ENCODE data around the gene CRYBB2. TPM values are rescaled to one million over a fixed set of nuclear protein-coding genes. Genes with fewer than 3 reads are reported as not detected.

Gene CRYBB2
- total RNA-seq, 4 donors from 2014 or later = 1.6 to 9.9 (median 2.7) TPM; not detected in 1

- TF ChIP-seq CTCF (IDR thresholded peaks at IDR 0.05) = no peak
- TF ChIP-seq POLR2A (IDR thresholded peaks at IDR 0.05) = no peak
- no peak overlapping the region for H3K4me3 ChIP-seq
Measured at GRCh38 chr22:25182131-25183110, 37.0 kb upstream of the CRYBB2 start.

GRCh38 chr22:25183949-25184619 lies 35.4 kb upstream of the CRYBB2 start:
- Histone ChIP-seq H3K27ac (no peak overlapping the region), H3K36me3 (peaks cover 0 to 61% (median 0%) of the 10 kb centered on the region in 3 donors), H3K4me1 (no peaks in the 10 kb centered on the region), H3K9me3 (peaks cover 0 to 4% (median 0%) of the 10 kb centered on the region in 4 donors), H3K4me3 (no peak overlapping the region), H3K27me3 (no peaks in the 10 kb centered on the region)
- no peak for DNase-seq
- no peak for TF ChIP-seq CTCF (IDR thresholded peaks at IDR 0.05)
- TF ChIP-seq POLR2A (IDR thresholded peaks at IDR 0.05) = no peak

More at GRCh38 chr22:25182131-25183110, 37.0 kb upstream of the CRYBB2 start:
- DNase-seq = no peak
- Histone ChIP-seq H3K4me1 (no peaks in the 10 kb centered on the region), H3K27ac (no peak overlapping the region), H3K27me3 (no peaks in the 10 kb centered on the region), H3K9me3 (peaks cover 0 to 4% (median 0%) of the 10 kb centered on the region in 4 donors), H3K36me3 (peaks cover 0 to 76% (median 0%) of the 10 kb centered on the region in 3 donors)

DNA sequence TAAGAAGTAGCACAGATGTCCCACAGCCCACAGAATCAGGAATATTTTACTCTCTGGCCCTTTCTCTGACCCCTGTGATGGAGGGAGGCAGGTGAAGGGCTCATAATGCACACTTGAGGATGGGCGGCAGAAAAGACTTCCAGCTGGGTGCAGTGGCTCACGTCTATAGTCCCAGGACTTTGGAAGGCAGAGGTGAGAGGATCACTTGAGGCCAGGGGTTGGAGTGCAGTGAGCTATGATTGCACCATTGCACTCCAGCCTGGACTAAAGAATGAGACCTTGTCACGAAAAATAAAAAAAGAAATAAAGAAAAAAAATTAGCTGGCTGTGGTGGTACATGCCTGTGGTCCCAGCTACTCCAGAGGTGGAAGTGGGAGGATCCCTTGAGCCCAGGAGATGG lies 33.3 kb upstream of the CRYBB2 start:
- no peak for TF ChIP-seq CTCF (IDR thresholded peaks at IDR 0.05)
- TF ChIP-seq POLR2A (IDR thresholded peaks at IDR 0.05) = no peak
- Histone ChIP-seq H3K27me3 (no peaks in the 10 kb centered on the region), H3K36me3 (peaks cover 0 to 63% (median 0%) of the 10 kb centered on the region in 3 donors), H3K4me3 (no peak overlapping the region), H3K9me3 (no peaks in the 10 kb centered on the region), H3K27ac (no peak overlapping the region), H3K4me1 (no peaks in the 10 kb centered on the region)
- no peak for DNase-seq

DNA sequence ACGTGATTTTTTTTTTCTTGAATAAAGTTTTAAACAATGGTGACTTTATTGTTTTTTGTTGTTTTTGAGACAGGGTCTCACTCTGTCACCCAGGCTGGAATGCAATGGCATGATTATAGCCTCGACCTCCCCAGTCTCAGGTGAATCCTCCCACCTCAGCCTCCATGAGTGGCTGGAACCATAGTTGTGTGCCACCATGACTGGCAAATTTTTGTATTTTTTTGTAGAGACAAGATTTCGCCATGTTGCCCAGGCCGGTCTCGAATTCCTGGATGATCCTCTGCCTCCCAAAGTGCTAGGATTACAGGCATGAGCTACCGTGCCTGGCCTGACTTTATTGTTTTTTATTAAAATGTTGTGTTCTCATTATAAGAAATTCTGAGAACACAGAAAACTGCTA lies 32.0 kb upstream of the CRYBB2 start:
- DNase-seq = no peak
- no peak for TF ChIP-seq CTCF (IDR thresholded peaks at IDR 0.05)
- TF ChIP-seq POLR2A (IDR thresholded peaks at IDR 0.05) = no peak
- no peaks in the 10 kb centered on the region for H3K4me1 ChIP-seq
- no peaks in the 10 kb centered on the region for H3K9me3 ChIP-seq
- H3K27me3 ChIP-seq = no peaks in the 10 kb centered on the region
- no peak overlapping the region for H3K27ac ChIP-seq
- peaks cover 0 to 69% (median 0%) of the 10 kb centered on the region in 3 donors for H3K36me3 ChIP-seq
- no peak overlapping the region for H3K4me3 ChIP-seq

DNA sequence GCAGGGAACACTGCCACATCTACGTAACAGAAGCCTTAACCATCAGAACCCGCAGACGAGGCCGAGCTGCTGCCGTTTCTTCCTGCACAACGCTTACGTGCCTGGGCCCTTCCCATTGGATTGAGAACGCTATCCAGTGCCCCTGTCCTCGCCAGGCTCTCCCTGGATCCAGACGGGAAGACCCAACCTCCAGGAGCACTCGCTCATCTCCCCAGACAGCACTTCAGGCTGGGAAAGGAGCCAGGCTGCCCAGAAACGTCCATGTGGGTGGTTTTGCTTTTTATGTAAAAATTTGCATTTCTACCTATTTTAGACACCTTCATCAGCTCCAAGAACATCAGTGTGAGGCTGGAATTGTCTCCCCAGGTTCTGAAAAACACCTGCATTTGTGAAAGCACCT lies 27.0 kb upstream of the CRYBB2 start:
- no peak for DNase-seq
- Histone ChIP-seq H3K4me1 (no peaks in the 10 kb centered on the region), H3K9me3 (no peaks in the 10 kb centered on the region), H3K4me3 (no peak overlapping the region), H3K27ac (no peak overlapping the region), H3K27me3 (no peaks in the 10 kb centered on the region), H3K36me3 (peaks cover 0 to 67% (median 0%) of the 10 kb centered on the region in 3 donors)
- TF ChIP-seq POLR2A (IDR thresholded peaks at IDR 0.05) (no peak), CTCF (IDR thresholded peaks at IDR 0.05) (no peak)

All from Peyer's patch (tissue), 4 donors.